ENCODE measurements around the gene SRCIN1.

The SRCIN1 gene

DNA sequence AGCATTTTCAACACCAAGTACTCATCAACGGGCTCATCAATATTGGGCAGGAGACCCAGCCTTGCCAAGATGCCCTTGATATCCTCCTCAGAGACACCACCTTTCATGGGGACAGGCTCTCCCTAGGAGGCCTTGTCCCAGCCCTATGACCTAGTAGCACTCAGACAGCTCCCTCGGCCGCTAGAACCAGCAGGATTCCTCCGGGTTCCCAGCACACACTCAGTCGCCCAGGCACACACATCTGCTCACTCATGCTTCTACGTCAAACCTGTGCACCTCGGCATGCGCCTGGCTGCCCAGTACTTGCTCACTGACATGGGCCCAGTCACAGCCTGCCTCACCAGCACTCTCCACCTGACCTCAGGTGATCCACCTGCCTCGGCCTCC, 17.0 kb downstream of the SRCIN1 start:
- peaks cover 10% of the 10 kb centered on the region for H3K4me1 ChIP-seq
- no peak overlapping the region for H3K27ac ChIP-seq
- TF ChIP-seq, protein P1, sequence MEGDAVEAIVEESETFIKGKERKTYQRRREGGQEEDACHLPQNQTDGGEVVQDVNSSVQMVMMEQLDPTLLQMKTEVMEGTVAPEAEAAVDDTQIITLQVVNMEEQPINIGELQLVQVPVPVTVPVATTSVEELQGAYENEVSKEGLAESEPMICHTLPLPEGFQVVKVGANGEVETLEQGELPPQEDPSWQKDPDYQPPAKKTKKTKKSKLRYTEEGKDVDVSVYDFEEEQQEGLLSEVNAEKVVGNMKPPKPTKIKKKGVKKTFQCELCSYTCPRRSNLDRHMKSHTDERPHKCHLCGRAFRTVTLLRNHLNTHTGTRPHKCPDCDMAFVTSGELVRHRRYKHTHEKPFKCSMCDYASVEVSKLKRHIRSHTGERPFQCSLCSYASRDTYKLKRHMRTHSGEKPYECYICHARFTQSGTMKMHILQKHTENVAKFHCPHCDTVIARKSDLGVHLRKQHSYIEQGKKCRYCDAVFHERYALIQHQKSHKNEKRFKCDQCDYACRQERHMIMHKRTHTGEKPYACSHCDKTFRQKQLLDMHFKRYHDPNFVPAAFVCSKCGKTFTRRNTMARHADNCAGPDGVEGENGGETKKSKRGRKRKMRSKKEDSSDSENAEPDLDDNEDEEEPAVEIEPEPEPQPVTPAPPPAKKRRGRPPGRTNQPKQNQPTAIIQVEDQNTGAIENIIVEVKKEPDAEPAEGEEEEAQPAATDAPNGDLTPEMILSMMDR (IDR thresholded peaks at IDR 0.05): no peak
- no peak overlapping the region for H3K4me3 ChIP-seq (ENCODE audit: low read depth, low read length)
- H3K79me2 ChIP-seq: no peaks in the 10 kb centered on the region
- H3K36me3 ChIP-seq (ENCODE audit: control insufficient read depth, insufficient read depth, low read length): no peaks in the 10 kb centered on the region
- no peaks in the 10 kb centered on the region for H3K27me3 ChIP-seq (ENCODE audit: control insufficient read depth, insufficient read depth, low read length)
- no peak overlapping the region for H2AFZ ChIP-seq
- H3K4me2 ChIP-seq (ENCODE audit: low read length): no peak overlapping the region
- H3K9me3 ChIP-seq (ENCODE audit: control insufficient read depth, low read length): no peaks in the 10 kb centered on the region
- H3K9ac ChIP-seq: no peak overlapping the region

DNA sequence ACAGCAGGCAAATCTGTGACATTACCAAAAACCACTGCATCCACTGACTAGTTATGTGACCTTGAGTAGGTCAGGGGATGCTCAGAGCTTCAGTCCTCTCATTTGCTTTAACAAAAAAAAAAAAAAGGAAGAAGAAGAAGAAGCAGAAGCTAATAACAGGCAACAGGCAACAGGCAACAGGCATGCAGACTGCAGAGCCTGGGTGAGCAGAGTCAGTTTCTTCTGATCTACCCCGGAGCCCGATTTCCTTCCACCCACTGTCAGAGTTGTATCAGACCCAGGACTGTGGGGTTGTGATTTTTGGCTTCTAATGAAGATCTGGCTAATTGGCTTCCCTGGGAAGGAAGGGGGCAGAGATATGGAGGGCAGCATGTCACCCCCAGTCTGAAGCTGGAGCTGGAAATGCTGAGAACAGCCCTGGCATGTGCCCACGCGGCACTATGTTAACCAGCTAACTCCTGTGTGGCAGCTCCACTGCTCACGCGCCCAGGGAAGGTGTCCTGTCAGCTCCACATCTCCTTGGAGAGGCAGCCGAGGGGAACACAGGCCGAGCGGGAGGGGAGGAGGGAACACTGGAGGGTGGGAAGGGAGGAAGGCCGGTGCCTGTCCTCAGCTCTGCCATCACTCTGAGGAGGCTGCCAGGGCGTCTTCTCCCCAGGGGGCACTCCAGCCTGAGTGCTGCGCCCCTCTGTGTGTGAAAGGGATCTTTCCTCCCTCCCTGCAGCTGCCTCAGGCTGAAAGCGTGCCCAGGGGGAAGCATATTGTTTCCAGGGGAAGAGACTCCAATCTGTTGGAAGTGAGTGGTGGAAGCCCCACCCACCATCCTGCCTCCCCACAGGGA, 17.6 kb downstream of the SRCIN1 start:
- TF ChIP-seq, protein P1 (IDR thresholded peaks at IDR 0.05): no peak
- Histone ChIP-seq H3K9ac (no peak overlapping the region), H3K4me3 (ENCODE audit: low read depth, low read length) (no peak overlapping the region), H3K9me3 (ENCODE audit: control insufficient read depth, low read length) (no peaks in the 10 kb centered on the region), H3K36me3 (ENCODE audit: control insufficient read depth, insufficient read depth, low read length) (no peaks in the 10 kb centered on the region), H2AFZ (no peak overlapping the region), H3K27me3 (ENCODE audit: control insufficient read depth, insufficient read depth, low read length) (no peaks in the 10 kb centered on the region), H3K4me1 (peaks cover 10% of the 10 kb centered on the region), H3K79me2 (no peaks in the 10 kb centered on the region), H3K4me2 (ENCODE audit: low read length) (no peak overlapping the region), H3K27ac (no peak overlapping the region)

DNA sequence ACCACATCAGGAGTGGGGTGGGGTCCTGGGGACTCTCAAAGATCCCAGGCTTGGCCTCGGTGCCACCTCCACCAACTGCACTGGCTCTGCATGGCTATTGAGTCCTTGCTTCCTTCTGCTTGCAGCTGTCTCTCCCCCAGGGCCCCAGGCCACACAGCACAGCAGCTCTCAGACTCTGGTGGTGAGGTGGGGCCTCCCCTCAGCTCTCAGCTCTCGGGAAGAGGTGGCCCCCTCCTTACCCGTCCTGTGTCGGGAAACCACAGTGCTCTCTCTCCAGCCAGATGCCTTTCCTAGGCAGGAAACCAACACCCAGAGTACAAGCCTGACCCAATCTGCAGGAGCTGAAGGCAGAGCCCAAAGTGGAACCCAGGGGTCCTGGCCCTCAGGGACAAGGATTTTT, 18.5 kb downstream of the SRCIN1 start:
- TF ChIP-seq, protein P1 (IDR thresholded peaks at IDR 0.05): no peak
- Histone ChIP-seq H3K79me2 (no peaks in the 10 kb centered on the region), H3K4me1 (peaks cover 10% of the 10 kb centered on the region), H2AFZ (no peak overlapping the region), H3K4me2 (ENCODE audit: low read length) (no peak overlapping the region), H3K27me3 (ENCODE audit: control insufficient read depth, insufficient read depth, low read length) (no peaks in the 10 kb centered on the region), H3K27ac (no peak overlapping the region), H3K36me3 (ENCODE audit: control insufficient read depth, insufficient read depth, low read length) (no peaks in the 10 kb centered on the region), H3K4me3 (ENCODE audit: low read depth, low read length) (no peak overlapping the region), H3K9me3 (ENCODE audit: control insufficient read depth, low read length) (no peaks in the 10 kb centered on the region), H3K9ac (no peak overlapping the region)

DNA sequence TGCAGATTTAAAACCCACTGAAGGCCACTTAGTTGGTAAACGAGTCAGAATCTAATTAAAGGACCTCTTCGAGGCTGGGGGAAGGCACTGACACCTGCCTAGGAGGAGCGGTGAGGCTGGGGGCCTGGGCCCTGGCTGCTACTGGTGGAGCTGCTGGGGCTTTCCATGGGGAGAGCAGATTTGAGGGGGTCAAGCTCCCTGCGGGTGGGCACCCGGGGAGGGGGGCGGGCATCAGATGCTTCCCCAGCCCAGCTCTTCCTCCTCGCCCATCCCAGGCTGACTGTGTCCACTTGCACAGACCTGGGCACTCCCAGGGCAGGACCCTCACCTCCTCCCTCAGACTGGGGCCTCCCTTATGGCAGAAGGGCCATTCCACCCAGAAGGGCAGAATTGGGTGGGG, 19.0 kb downstream of the SRCIN1 start:
- Histone ChIP-seq H3K27me3 (ENCODE audit: control insufficient read depth, insufficient read depth, low read length) (no peaks in the 10 kb centered on the region), H3K9me3 (ENCODE audit: control insufficient read depth, low read length) (no peaks in the 10 kb centered on the region), H3K4me1 (peaks cover 6% of the 10 kb centered on the region), H3K27ac (no peak overlapping the region), H2AFZ (no peak overlapping the region), H3K36me3 (ENCODE audit: control insufficient read depth, insufficient read depth, low read length) (no peaks in the 10 kb centered on the region), H3K9ac (no peak overlapping the region), H3K4me2 (ENCODE audit: low read length) (no peak overlapping the region), H3K4me3 (ENCODE audit: low read depth, low read length) (no peak overlapping the region), H3K79me2 (no peaks in the 10 kb centered on the region)
- TF ChIP-seq, protein P1 (IDR thresholded peaks at IDR 0.05): no peak
